HL-60 (cell line): ENCODE measurements around the gene ASPRV1.
"Not testable (repeated sequence)": the region's sequence is repeated elsewhere in the genome, so short reads cannot be mapped to it uniquely, and the experiment has no call there.

Experiments
- DNase-seq, 2 experiments: peaks; one replicate each; pipeline ENCODE4 v3.0.0-alpha.2; 2010 to 2020; ENCODE audit warnings: low read depth in 1 of 2, low spot score in 1 of 2
- H3K27ac ChIP-seq: fragments of 250-450 bp; sonication (Bioruptor Pico); replicated peaks from 2 replicates; pipeline ENCODE4 v1.5.1; 2020; ENCODE audit warnings: mild to moderate bottlenecking, moderate library complexity
- H3K27me3 ChIP-seq: fragments of 250-450 bp; sonication (Bioruptor Pico); 2 replicates; pipeline ENCODE4 v1.5.1; 2021; ENCODE audit warnings: mild to moderate bottlenecking, moderate library complexity; ENCODE audit not compliant: insufficient read depth, poor library complexity, severe bottlenecking
- H3K4me3 ChIP-seq: replicated peaks from 2 replicates; pipeline ENCODE4 v1.5.1; 2011; ENCODE audit warnings: mild to moderate bottlenecking, control low read depth, low read length; ENCODE audit not compliant: insufficient read depth
- CTCF ChIP-seq: IDR thresholded peaks from one replicate; pipeline ENCODE4 v1.5.1; 2011; ENCODE audit warnings: low read length, control low read depth, inconsistent platforms; ENCODE audit not compliant: insufficient read depth
- GABPA ChIP-seq: IDR thresholded peaks from 2 replicates; pipeline ENCODE4 v1.6.1; 2012; ENCODE audit warnings: low read depth
- POLR2AphosphoS5 ChIP-seq: IDR thresholded peaks from 2 replicates; pipeline ENCODE4 v1.6.1; 2012; ENCODE audit warnings: low read depth
- SPI1 ChIP-seq: IDR thresholded peaks from 2 replicates; pipeline ENCODE4 v1.6.1; 2012; ENCODE audit warnings: low read depth, mild to moderate bottlenecking, borderline replicate concordance
- TF ChIP-seq, protein P1 (sequence below): IDR thresholded peaks from 2 replicates; pipeline ENCODE4 v1.6.1; 2012; ENCODE audit warnings: low read depth; ENCODE audit not compliant: insufficient replicate concordance

The ASPRV1 gene

DNA sequence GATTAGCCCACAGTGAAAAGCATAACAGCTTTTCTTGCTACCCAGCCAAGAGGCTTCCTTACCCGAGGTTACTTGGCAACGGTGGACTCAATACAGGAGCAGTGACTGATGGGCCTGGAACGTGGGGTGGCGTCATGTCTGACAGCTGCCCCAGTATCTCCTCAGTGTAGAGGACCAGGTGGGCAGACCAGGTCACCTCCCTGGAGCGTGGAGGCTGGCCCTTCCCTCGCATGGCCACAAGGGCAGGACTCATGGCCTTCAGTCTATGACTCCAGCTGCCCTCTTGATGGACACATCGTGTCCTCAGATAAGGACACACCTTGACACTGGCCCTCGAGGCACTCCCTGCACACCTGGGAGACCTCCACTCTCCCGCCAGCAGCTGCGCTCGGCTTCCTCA, 6.4 kb downstream of the ASPRV1 start:
- no peak for DNase-seq
- Histone ChIP-seq H3K27me3 (no peaks in the 10 kb centered on the region), H3K4me3 (no peak overlapping the region), H3K27ac (no peak overlapping the region)
- TF ChIP-seq CTCF (no peak), POLR2AphosphoS5 (no peak), SPI1 (no peak), GABPA (no peak)
- TF ChIP-seq, protein P1, sequence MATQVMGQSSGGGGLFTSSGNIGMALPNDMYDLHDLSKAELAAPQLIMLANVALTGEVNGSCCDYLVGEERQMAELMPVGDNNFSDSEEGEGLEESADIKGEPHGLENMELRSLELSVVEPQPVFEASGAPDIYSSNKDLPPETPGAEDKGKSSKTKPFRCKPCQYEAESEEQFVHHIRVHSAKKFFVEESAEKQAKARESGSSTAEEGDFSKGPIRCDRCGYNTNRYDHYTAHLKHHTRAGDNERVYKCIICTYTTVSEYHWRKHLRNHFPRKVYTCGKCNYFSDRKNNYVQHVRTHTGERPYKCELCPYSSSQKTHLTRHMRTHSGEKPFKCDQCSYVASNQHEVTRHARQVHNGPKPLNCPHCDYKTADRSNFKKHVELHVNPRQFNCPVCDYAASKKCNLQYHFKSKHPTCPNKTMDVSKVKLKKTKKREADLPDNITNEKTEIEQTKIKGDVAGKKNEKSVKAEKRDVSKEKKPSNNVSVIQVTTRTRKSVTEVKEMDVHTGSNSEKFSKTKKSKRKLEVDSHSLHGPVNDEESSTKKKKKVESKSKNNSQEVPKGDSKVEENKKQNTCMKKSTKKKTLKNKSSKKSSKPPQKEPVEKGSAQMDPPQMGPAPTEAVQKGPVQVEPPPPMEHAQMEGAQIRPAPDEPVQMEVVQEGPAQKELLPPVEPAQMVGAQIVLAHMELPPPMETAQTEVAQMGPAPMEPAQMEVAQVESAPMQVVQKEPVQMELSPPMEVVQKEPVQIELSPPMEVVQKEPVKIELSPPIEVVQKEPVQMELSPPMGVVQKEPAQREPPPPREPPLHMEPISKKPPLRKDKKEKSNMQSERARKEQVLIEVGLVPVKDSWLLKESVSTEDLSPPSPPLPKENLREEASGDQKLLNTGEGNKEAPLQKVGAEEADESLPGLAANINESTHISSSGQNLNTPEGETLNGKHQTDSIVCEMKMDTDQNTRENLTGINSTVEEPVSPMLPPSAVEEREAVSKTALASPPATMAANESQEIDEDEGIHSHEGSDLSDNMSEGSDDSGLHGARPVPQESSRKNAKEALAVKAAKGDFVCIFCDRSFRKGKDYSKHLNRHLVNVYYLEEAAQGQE: no peak

GRCh38 chr2:69954084-69954483, 7.3 kb downstream of the ASPRV1 start:
- no peaks in the 10 kb centered on the region for H3K27me3 ChIP-seq
- H3K27ac ChIP-seq: no peak overlapping the region
- DNase-seq: no peak
- H3K4me3 ChIP-seq: no peak overlapping the region
- no peak for TF ChIP-seq SPI1
- TF ChIP-seq POLR2AphosphoS5: no peak
- no peak for TF ChIP-seq CTCF
- TF ChIP-seq, protein P1: no peak
- TF ChIP-seq GABPA: no peak

DNA sequence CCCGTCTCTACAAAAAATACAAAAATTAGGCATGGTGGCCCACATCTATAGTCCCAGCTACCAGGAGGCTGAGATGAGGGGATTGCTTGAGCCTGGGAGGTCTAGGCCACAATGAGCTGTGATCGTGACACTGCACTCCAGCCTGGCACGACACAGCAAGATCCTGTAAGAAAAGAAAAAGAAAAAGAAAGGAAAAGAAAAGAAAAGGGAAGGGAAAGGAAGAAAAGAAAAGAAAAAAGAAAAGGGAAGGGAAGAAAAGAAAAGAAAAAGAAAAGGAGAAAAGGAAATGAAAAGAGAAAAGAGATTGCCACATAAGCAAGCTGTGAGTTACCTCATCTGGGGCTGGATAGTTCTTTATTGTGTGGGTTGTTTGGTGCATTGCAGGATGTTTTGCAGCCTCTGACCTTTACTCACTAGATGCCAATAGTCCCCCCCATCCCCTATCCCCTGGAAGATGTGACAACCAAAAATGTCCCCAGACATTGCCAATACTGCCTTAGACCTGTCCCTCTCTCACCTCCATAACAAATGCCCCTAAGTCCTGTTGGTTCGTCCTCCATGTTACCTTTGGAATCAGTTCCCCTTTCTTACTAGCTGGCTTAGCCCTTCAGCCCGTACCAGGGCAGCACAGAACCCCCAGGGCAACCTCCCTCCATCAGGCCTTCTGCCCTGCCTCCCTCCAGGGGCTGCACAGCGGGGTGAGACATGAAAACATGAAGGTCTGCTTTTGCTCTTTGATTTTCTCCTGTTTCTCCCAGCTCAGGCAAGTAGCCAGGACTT, 8.9 kb downstream of the ASPRV1 start:
- peak; percentile 23 to 39 for DNase-seq
- Histone ChIP-seq H3K4me3 (no peak overlapping the region), H3K27ac (peak overlapping the region; percentile 47), H3K27me3 (no peaks in the 10 kb centered on the region)
- TF ChIP-seq SPI1 (peak; percentile 80), GABPA (no peak)

- not testable (repeated sequence) for H3K27me3 ChIP-seq, H3K4me3 ChIP-seq, DNase-seq, H3K27ac ChIP-seq
These were observed 10.8 kb downstream of the ASPRV1 start for GRCh38 chr2:69950671-69951070.

DNA sequence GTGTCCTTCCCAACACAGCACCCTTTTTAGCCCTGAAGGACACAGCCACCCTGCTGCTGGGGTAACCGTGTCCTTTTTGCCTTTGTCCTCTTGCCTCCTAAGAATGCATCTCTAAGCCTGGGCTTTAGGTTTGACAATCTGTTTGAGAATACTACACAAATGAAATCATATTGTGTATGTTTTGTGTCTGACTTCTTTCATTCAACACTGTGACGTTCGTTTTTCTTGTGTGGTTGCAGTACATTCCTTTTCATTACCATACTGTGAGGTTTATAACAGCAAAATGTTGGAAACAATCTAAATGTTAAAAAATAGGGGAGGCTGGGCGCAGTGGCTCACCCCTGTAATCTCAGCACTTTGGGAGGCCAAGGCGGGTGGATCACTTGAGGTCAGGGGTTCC, 11.2 kb downstream of the ASPRV1 start:
- no peak overlapping the region for H3K27ac ChIP-seq
- TF ChIP-seq POLR2AphosphoS5: no peak
- no peak for TF ChIP-seq CTCF
- TF ChIP-seq GABPA: no peak
- TF ChIP-seq SPI1: no peak
- TF ChIP-seq, protein P1: no peak
- H3K27me3 ChIP-seq: no peaks in the 10 kb centered on the region
- H3K4me3 ChIP-seq: no peak overlapping the region
- DNase-seq: no peak
